Ovary (tissue), 9 donors: ENCODE measurements around the gene TMED5. TPM values are rescaled to one million over a fixed set of nuclear protein-coding genes. Genes with fewer than 3 reads are reported as not detected.

ENCODE experiments used
- DNase-seq, 5 donors: peaks; one replicate each; pipeline ENCODE4 v3.0.0-alpha.2; 2019 to 2020
- H3K27ac ChIP-seq, 2 donors: fragments of 200-600 bp; one replicate each; pipeline versions ENCODE4 v1.5.1 to v1.8.0; 2019 to 2022
- H3K27me3 ChIP-seq: fragments of 200-600 bp; one replicate; pipeline ENCODE4 v1.8.0; 2022
- H3K36me3 ChIP-seq: fragments of 200-600 bp; sonication (generic); one replicate; pipeline ENCODE4 v1.5.1; 2019
- H3K4me1 ChIP-seq: one replicate; pipeline ENCODE4 v1.8.1; 2013; ENCODE audit warnings: mild to moderate bottlenecking, moderate library complexity; ENCODE audit not compliant: insufficient read depth
- H3K4me3 ChIP-seq: fragments of 200-600 bp; sonication (generic); one replicate; pipeline ENCODE4 v1.5.1; 2017
- H3K9me3 ChIP-seq, 2 donors: fragments of 200-600 bp in 1 of 2; sonication (generic) in 1 of 2; one replicate each; pipeline versions ENCODE4 v1.5.1 to v1.8.1; 2013 to 2019; ENCODE audit warnings: mild to moderate bottlenecking in 1 of 2, moderate library complexity in 1 of 2
- CTCF ChIP-seq, 3 donors: fragments of 450-650 bp in 2 of 3; fragments of 200-600 bp in 1 of 3; IDR thresholded peaks; one replicate each; pipeline versions ENCODE4 v1.5.1 to v1.8.0; 2016 to 2022; ENCODE audit warnings: antibody characterized with exemption in 3 of 3, mild to moderate bottlenecking in 1 of 3
- EP300 ChIP-seq: sonication (generic); formaldehyde crosslinking; IDR thresholded peaks from one replicate; pipeline ENCODE4 v1.6.1; 2017; ENCODE audit warnings: antibody characterized with exemption
- POLR2A ChIP-seq: fragments of 450-650 bp; IDR thresholded peaks from one replicate; pipeline ENCODE4 v1.6.1; 2017; ENCODE audit warnings: antibody characterized with exemption, mild to moderate bottlenecking, moderate library complexity
- WGBS, 3 donors: extraction: QIAGEN DNeasy Blood & Tissue Kit in 1 of 3; methylation state at CpG; one replicate each; pipeline versions ENCODE4 v1.1.5 to v1.1.7; 2013 to 2017; 5-methylcytosine and 5-hydroxymethylcytosine counted together
- intact Hi-C, 4 donors: fragments of 100-400 bp; cut with DNase I; formaldehyde crosslinking; loops; one replicate each; pipeline versions ENCODE4 v1.11.0 to v1.15.1; 2022 to 2023
- polyA plus RNA-seq, 2 donors: library from polyadenylated mRNA; stranded (reverse); fragments of 200-250 nt in 1 of 2; fragments of 350-450 nt in 1 of 2; fragmentation: Illumina TruSeq in 1 of 2; extraction: RNeasy Lipid Tissue Mini Kit (QIAGEN cat#74804) in 1 of 2; gene quantifications; one replicate each; pipeline ENCODE4 v1.2.3, GENCODE V29; 2013 to 2014
- total RNA-seq, 7 donors: library from RNA; depleted of rRNA in 2 of 7; stranded (reverse); fragments of >200 nt in 2 of 7; fragmentation: NEBNext Ultra II Directional in 3 of 7; extraction: Animal tissue kit (Norgen Biotek cat#: 25700) in 3 of 7; gene quantifications; one replicate each; pipeline versions ENCODE4 v1.1.0 to v1.2.4, GENCODE V29; 2016 to 2023
- donor health status: DM: no; HTN: no; CAD: no; lungs with moderate emphysema.
- donor health status: DM: no; HTN: no; CAD: no.
- donor health status: Bipolar disorder and iron deficiency.
- donor health status: DM: yes; HTN: yes; CAD: no.
- donor health status: DM: no; HTN: no; CAD: no.
- donor health status: DM: yes; HTN: yes; CAD: no.

TMED5 gene
- total and polyA plus RNA-seq, 9 donors: 15.2 to 51.0 (median 37.1) TPM

GRCh38 chr1:93137604-93138292, 42.5 kb downstream of the TMED5 start:
- H3K27ac ChIP-seq: no peak overlapping the region
- no peaks in the 10 kb centered on the region for H3K9me3 ChIP-seq
- intact Hi-C loops: no loop called here
- 43 to 53% (median 45%) methylated on average over 3 of the region's 3 CpGs for WGBS, 3 donors
- H3K4me1 ChIP-seq: no peaks in the 10 kb centered on the region
- no peak for DNase-seq
- H3K27me3 ChIP-seq: no peaks in the 10 kb centered on the region
- H3K36me3 ChIP-seq: no peaks in the 10 kb centered on the region
- TF ChIP-seq EP300: no peak
- TF ChIP-seq CTCF (IDR thresholded peaks at IDR 0.05): no peak
- TF ChIP-seq POLR2A: no peak
- no peak overlapping the region for H3K4me3 ChIP-seq

- WGBS, 3 donors: 91 to 94% (median 93%) methylated on average over 5 of the region's 5 CpGs
Observed at GRCh38 chr1:93136445-93136844, 43.8 kb downstream of the TMED5 start.

GRCh38 chr1:93132638-93133037, 47.6 kb downstream of the TMED5 start:
- H3K4me1 ChIP-seq: no peaks in the 10 kb centered on the region
- no peak for DNase-seq
- H3K36me3 ChIP-seq: no peaks in the 10 kb centered on the region
- H3K27me3 ChIP-seq: no peaks in the 10 kb centered on the region
- intact Hi-C loops: no loop called here
- H3K27ac ChIP-seq: no peak overlapping the region
- no peak for TF ChIP-seq POLR2A
- no peak for TF ChIP-seq CTCF (IDR thresholded peaks at IDR 0.05)
- no peak for TF ChIP-seq EP300
- H3K4me3 ChIP-seq: no peak overlapping the region
- H3K9me3 ChIP-seq: no peaks in the 10 kb centered on the region

More at GRCh38 chr1:93136445-93136844, 43.8 kb downstream of the TMED5 start:
- DNase-seq: no peak
- Histone ChIP-seq H3K4me1 (no peaks in the 10 kb centered on the region), H3K36me3 (no peaks in the 10 kb centered on the region), H3K9me3 (no peaks in the 10 kb centered on the region), H3K27ac (no peak overlapping the region), H3K4me3 (no peak overlapping the region), H3K27me3 (no peaks in the 10 kb centered on the region)
- TF ChIP-seq EP300: no peak
- no peak for TF ChIP-seq CTCF (IDR thresholded peaks at IDR 0.05)
- no peak for TF ChIP-seq POLR2A
- intact Hi-C loops: no loop called here

GRCh38 chr1:93129507-93130099, 50.6 kb downstream of the TMED5 start:
- intact Hi-C loops: no loop called here
- no peak overlapping the region for H3K27ac ChIP-seq
- no peaks in the 10 kb centered on the region for H3K36me3 ChIP-seq
- H3K27me3 ChIP-seq: no peaks in the 10 kb centered on the region
- H3K9me3 ChIP-seq: no peaks in the 10 kb centered on the region
- no peak for DNase-seq
- TF ChIP-seq POLR2A (no peak), EP300 (no peak), CTCF (IDR thresholded peaks at IDR 0.05) (no peak)
- H3K4me3 ChIP-seq: no peak overlapping the region
- H3K4me1 ChIP-seq: no peaks in the 10 kb centered on the region
